SIG-M5 treated with dmso at 0.1 percent for 504 hours (cell line): Measurements from ENCODE around the gene ENO2.
"Not testable (repeated sequence)": the region's sequence is repeated elsewhere in the genome, so short reads cannot be mapped to it uniquely, and the experiment has no call there.

ENCODE experiments used
- DNase-seq: peaks from one replicate; lab custom pipeline; 2025; ENCODE audit not compliant: unreplicated experiment; lab: John Stamatoyannopoulos, UW

Gene ENO2

DNA sequence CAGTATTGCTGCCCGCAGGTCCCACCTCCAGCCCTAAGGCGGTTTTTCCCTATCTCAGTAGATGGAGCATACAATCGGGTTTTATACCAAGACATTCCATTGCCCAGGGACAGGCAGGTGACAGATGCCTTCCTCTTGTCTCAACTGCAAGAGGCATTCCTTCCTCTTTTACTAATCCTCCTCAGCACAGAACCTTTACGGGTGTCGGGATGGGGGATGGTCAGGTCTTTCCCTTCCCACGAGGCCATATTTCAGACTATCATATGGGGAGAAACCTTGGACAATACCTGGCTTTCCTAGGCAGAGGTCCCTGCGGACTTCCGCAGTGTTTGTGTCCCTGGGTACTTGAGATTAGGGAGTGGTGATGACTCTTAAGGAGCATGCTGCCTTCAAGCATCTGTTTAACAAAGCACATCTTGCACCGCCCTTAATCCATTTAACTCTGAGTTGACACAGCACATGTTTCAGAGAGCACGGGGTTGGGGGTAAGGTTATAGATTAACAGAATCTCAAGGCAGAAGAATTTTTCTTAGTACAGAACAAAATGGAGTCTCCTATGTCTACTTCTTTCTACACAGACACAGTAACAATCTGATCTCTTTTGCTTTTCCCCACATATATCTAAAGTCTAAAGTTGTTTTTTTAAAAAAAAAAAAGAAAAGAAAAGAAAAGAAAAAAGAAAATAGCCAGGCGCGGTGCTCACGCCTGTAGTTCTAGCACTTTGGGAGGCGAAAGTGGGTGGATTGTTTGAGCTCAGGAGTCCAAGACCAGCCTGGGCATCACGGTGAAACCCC, 28.0 kb upstream of the ENO2 start:
- DNase-seq = not testable (repeated sequence)

DNA sequence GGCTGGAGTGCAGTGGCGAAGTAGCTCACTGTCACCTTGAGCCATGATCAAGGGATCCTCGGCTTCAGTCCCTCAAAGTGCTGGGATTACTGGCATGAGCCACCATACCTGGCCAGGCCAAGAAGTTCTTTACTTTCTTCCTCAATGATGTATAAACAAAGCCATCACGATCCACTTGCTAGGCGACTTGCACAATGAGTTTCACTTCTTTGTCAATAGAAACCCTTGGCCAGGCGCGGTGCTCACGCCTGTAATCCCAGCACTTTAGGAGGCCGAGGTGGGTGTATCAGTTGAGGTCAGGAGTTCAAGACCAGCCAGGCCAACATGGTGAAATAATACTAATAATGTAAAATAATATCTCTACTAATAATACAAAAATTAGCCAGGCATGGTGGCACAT, 26.9 kb upstream of the ENO2 start:
- DNase-seq = peak; percentile 76

GRCh38 chr12:6888360-6888759, 26.0 kb upstream of the ENO2 start:
- DNase-seq = no peak

- DNase-seq = not testable (repeated sequence)
These were observed 25.6 kb upstream of the ENO2 start for GRCh38 chr12:6888794-6889193.

GRCh38 chr12:6889775-6890573, 24.4 kb upstream of the ENO2 start:
- DNase-seq = not testable (repeated sequence)

- peak; percentile 95 for DNase-seq
These were observed 23.4 kb upstream of the ENO2 start for GRCh38 chr12:6890789-6891645.

- DNase-seq = no peak
These were observed 22.8 kb upstream of the ENO2 start for GRCh38 chr12:6891646-6892001.

DNA sequence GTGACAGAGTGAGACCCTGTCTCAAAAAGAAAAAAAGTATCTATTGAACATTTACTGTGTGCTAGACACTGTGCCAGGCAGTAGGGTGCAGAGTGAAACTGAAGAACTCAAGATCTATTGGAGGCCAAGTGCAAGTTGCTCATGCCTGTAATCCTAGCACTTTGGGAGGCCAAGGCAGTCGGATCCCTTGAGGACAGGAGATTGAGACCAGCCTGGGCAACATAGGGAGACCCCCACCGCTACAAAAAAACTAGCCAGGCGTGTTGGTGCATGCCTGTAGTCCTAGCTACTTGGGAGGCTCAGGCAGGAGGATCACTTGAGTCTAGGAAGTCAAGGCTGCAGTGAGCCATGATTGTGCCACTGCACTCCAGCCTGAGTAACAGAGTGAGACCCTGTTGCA, 21.7 kb upstream of the ENO2 start:
- DNase-seq = not testable (repeated sequence)

DNA sequence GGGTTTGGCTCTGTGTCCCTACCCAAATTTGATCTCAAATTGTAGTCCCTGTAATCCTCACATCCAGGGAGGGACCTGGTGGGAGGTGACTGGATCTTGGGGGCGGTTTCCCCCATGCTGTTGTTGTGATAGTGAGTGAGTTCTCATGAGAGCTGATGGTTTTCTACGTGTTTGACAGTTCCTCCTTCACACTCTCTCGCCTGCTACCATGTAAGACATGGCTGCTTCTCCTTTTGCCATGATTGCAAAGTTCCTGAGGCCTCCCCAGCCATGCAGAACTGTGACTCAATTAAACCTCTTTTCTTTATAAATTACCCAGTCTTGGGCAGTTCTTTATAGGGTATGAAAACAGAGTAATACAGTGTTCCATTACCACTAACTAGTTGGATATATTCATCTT, 20.1 kb upstream of the ENO2 start:
- no peak for DNase-seq

DNA sequence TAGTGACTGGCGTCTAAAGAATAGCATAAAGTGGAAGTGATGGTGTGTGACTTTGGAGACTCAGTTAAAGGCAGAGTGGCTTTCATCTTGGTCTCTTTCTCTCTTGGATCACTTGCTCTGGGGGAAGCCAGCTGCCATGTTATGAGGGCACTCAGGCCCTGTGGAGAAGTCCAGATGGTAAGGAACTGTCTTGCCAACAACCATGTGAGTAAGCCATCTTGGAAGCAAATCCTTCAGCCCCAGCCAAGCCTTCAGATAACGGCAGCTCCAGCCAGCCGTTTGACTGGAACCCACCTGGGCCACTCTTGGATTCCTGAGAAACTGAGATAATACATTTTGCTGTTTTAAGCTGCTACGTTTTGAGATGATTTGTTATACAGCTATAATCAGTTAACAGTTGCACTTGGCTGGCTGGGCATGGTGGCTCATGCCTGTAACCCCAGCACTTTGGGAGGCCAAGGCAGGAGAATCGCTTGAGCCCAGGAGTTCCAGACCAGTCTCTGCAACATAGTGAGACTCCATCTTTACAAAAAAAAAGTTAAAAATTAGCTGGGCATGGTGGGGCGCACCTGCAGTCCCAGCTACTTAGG, 17.4 kb upstream of the ENO2 start:
- no peak for DNase-seq

GRCh38 chr12:6899427-6899826, 15.0 kb upstream of the ENO2 start:
- DNase-seq = no peak

GRCh38 chr12:6899837-6900519, 14.4 kb upstream of the ENO2 start:
- DNase-seq = peak; percentile 62

- no peak for DNase-seq
These were observed 11.9 kb upstream of the ENO2 start for GRCh38 chr12:6902448-6902847.

DNA sequence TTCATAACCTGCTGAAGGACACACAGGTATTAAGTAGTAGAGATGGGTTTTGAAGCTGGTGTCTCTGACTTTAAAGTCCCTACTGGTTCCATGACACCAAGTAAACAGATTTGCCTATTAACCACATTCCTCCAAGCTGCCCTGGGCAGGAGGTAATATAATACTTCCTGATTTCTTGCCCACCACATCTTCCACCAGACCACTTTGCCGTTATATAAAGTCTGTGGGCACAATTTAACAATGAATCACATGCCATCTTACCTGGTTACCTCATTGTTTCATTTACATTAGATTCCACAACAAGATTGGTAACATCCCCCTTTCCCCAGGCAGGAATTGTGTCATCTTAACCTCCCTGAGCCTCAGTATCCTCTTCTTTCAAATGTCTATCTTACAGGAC, 10.7 kb upstream of the ENO2 start:
- no peak for DNase-seq

GRCh38 chr12:6904280-6905276, 9.8 kb upstream of the ENO2 start, which contains the start of gene LRRC23:
LRRC23 (plus strand) TSS chr12:6904822; CDS start chr12:6905634, 812 bp downstream.
- DNase-seq = peak; percentile 97

- no peak for DNase-seq
These were observed 8.9 kb upstream of the ENO2 start for GRCh38 chr12:6905414-6906040.

GRCh38 chr12:6908141-6908540, 6.2 kb upstream of the ENO2 start:
- DNase-seq = not testable (repeated sequence)

- no peak for DNase-seq
These were observed 4.8 kb upstream of the ENO2 start for GRCh38 chr12:6909421-6910145.
